GM21786 (cell line): ENCODE data around the gene DUS3L.

ENCODE experiments used
- ATAC-seq: cut with Tn5 transposase; IDR thresholded peaks from one replicate; pipeline ENCODE4 v1.9.1; 2021; ENCODE audit not compliant: unreplicated experiment

The DUS3L gene

DNA sequence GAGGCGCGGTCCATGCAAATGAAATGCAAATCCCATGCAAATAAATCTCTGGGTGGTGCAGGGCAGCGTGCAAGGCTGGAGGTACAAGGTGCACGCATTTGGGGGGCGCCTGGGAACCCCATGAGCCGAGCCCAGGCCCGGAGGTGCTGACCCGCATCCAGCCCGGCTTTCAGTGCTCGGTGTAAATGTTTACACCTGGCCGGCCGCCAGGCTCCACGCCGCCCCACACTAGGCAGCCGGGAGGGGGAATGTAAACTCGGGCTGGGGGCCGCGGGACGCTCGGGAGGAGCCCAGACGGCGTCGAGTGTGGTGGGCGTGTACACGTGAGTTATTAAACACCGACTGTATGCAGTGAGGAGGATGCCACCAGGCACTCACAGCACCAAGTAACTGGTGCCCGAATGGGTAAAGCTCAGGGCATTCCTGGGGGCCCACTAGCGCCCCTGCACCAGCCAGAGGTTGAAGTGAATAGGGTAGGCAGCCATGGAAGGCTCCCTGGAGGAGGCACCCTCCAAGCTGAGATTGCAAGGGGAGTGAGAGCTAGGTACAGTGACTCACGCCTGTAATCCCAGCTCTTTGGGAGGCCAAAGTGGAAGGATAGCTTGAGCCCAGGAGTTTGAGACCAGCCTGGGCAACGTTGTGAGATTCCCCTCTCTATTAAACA is 31.4 kb upstream of the DUS3L start:
- ATAC-seq = no peak

DNA sequence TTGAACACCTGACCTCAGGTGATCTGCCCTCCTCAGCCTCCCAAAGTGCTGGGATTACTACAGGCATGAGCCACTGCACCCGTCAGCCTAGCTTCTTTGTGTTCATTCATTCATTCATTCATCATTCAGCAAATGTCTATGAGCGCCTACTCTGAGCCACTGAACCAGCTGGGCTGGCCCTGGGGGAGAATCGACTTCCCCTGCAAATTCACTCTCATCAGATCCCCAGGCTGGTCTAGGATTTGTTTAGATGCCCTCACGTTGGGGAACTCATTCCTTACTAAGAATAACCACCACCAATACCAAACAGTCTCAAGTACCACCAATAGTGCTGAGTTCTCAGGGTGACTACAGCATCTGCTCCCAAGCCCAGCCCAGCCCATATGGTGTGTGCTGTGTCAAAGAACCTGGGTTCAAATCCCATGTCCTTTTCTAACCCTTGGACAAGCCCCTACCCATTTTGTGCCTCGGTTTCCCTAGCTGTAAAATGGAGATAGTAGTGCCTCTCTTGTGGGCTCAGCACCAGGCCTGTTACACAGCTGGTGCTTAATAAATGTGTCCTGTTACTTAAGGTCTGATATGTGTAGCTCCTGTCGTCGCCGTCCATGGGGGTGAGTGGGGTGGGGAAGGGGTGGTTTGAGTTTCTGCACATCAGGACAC is 30.7 kb upstream of the DUS3L start:
- ATAC-seq = no peak

DNA sequence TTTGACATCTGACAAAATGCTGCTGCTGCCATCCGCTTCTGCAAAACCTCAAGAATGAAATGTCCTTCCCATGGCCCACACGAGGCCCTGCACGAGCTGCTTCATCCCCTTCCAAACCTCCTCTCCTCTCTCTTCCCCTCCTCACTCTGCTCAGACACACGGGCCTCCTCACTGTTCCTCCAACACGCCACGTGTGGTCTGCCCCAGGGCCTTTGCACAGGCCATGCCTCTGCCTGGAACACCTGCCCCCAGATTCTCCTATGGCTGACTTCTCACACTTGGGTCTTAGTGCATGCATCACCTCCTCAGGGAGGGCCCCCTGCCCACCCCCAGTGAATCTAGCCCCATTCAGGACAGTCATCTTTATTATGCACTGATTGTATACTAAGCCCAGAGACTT is 29.8 kb upstream of the DUS3L start:
- no peak for ATAC-seq

DNA sequence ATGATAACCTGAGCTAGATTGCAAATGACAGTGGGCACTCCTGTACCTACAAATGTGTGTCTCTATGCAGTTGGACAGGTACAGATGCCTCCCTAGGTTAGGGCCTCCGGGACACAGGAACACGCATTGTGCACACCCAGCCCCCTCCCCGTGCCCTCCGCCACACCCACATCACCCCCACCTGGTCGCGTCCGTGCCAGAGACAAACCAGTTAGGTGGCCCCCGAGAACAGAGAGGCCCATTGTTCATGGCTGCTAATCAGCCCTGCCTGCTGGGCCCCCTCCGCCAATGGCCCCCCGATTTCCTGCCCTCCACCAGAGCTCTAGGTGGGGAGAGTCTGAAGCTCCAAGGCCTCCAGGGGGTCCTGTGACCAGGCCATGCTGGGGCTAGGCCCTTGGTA is 27.6 kb upstream of the DUS3L start:
- no peak for ATAC-seq

DNA sequence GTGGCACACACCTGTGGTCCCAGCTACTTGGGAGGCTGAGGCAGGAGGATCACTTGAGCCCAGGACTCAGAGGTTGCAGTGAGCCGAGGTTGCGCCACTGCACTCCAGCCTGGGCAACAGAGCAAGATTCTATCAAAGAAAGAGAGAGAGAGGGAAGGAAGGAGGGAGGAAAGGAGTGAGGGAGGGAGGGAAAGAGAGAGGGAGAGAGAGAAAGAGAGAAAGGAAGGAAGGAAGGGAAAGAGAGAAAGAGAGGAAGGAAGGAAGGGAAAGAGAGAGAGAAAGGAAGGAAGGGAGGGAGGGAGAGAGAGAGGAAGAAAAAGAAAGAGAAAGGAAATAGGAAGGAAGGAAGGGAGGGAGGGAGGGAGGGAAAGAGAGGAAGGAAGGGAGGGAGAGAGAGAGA is 26.3 kb upstream of the DUS3L start:
- no peak for ATAC-seq

DNA sequence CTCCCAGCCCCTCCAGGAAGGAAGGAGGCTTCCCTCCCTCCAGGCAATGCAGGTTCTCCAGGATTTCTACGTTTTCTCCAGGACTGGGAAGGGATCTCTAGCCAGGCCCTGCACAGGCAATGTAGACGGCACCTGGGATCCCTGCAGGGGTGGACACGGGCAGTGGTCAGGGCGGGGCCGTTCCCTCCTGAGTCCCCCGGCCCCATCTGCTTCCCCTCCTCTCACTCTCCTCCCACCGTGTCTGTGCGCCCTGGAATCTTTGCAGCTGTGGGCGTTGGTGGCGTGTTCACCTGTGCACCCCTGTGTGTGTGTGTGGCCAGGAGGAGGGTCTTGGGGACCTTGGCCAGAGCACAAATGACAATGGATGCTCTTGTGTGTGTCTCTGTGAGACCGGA is 23.9 kb upstream of the DUS3L start:
- no peak for ATAC-seq

DNA sequence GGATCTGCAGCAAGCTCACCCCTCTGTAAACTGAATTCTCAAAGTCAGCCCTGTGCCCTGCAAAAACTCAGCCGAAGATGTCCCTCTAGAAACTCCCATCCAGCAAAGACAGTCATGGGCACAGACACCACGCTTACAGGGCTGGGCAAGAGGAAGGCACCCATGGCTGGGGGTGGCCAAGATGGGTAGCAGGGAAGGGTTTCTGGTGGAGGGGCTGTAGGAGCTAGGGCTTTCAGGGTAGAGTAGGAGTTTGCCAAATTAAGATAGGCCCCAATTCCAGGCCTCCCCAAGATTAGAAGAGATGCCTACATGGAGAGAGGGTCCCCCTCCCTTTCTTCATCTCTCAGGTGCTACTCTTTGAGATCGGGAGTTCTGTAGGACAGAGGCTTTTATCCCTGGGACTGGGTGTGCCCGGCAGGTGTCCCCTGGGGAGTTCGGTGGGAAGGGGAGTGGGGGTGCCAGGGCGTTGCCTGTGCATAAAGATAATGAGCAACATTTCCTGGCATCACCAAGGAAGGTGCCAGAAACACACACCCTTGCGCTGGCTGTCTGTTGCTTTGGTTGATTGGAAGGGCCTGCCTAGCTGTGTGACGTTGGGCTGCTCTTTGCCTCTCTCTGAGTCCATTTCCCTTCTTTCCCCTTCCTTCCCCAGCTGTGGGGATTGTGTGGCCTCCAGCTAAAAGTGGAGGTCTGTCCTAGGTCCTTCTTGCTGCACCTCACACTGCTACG is 23.3 kb upstream of the DUS3L start:
- no peak for ATAC-seq

DNA sequence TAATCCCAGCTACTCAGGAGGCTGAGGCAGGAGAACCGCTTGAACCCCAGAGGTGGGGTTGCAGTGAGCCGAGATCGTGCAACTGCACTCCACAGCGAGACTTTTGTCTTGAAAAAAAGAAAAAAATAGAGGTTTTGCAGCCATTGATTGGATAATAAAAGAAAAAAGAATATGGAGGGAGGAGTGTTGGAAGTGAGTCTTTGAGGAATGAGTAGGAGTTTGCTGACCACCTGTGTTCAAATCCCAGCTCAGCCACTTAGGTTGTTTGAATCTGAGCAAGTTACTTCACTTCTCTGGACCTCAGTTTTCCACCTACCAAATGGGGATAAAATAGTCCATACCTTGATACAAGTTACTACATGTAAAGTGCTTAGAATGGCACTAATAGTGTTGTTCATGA is 20.2 kb upstream of the DUS3L start:
- ATAC-seq = no peak

DNA sequence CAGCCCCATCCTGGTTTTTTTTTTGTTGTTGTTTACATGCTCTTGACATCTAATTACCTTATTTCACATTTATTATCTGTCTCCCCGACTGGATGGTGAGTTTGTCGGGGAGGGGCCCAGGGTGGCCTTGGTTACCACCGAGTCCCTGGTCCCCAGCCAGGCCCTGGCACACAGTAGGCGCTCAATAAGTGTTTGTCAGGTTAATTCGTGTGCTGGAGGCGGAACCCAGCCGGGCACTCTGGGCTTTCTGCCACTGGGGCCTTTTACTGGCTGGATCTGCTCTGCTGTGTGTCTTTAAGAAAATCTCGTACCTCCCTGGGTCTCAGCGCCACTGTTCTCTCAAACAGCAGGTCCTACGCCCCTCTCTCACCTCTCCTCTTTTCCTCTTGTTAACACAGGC is 18.5 kb upstream of the DUS3L start:
- ATAC-seq = no peak

DNA sequence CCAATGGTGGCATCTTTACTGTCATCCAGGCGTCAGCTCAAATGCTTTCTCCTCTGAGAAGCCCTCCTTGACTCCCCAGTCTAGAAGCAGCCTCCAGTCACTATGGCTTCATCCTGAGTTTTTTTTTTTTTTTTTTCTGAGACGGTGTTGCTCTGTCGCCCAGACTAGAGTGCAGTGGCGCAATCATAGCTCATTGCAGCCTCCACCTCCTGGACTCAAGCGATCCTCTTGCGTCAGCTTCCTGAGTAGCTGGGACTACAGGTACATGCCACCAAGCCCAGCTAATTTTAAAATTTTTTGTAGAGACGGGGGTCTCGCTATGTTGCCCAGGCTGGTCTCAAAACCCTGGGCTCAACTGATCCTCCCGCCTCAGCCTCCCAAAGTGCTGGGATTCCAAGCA is 18.1 kb upstream of the DUS3L start:
- ATAC-seq = no peak

DNA sequence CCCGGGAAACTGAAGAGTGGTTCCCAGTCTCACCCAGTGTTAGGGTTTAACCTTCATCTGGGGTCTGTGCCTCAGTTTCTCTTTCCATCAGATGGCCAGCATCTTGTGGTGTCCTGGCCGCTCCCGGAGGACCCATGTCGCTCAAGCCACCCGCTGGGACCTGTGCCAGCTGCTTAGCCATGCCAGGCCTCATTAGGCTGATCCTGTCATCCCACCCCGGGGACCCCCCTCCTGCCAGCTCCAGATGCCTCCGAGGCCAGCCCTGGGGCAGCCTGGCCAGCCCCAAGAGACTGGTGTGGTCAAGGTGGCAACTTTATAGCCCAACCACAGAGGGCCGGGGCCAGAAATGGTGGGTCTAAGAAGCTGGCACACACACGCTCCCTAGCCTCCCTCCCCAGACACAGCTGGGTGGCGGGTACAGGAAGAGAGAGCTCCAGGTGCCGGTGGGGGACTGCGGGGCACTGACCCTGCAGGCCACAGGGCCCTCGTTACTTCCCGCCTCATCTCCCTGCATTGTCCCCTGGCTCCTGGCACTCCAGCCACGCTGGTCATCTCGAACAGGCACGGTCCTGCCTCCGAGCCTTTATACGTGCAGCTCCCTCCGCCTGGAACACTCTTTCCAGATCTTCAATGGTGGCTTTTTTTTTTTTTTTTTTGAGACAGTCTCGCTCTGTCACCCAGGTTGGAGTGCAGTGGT is 17.3 kb upstream of the DUS3L start:
- ATAC-seq = no peak

DNA sequence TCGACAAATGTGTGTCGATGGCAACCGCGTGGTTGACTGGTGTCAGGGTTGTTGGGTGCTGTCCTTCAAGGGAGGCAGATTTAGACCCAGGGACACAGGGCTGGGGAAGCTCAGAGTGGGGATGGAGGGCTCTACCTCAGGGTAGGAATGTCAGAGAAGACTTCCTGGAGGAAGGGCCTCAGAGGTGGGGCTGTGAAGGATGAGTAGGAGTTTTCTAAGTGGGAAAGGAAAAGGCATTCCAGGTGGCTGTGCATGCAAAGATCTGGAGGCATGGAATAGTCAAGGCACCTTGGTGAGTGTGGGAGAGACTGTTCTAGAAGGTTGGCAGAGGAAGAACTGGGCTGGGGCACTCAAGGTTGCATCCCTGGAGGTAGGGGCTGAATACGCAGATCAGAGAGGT is 15.9 kb upstream of the DUS3L start:
- ATAC-seq = no peak

DNA sequence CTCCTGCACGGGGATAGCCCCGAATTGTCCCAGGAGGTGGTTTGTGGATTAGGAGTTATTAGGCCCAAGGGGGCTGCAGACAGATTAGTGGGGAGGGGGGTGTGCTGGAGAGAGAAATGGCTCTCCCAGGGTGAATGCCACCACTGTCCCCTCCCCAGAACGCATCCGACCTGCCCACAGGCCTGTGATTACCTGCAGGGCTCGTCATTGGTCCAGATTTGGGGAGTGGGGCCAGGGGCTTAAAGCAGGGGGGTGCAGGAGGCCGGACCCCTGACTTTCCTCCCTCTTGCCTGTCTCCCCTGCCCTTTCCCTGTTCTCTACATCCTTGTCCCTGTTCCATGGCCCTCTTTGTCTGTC is 15.1 kb upstream of the DUS3L start:
- no peak for ATAC-seq

DNA sequence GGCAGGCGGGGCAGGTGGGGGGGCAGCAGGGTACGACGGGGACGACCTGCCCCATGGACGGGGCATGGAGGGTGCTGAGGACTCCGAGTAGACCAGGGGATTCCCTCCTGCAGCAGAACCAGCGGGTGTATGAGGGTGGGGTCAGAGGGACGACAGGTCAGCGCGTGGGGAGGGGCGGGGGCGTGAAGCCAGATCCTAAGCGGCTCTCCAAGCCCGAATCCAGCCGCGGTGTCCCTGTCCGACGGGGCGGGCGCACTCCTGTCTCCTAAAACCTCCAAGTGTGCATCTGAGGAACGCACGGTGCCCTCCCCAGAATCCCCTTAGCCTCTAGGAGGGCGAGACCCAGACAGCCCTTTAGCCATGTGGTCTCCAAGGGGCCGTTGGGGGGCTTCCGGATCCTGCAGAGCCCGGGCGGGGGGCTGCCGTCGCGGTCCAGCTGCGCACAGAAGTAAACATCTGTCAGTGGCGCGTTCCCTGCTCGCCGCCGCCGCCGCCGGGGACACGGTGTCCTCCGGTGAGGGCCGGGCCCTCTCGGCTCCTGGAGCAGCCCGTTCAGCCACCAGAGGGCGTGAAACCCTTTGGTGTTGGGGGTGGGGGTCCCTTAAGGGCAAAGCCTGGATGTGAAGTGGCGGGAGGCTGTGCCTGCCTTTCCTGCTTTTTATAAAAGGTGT is 14.6 kb upstream of the DUS3L start:
- ATAC-seq = no peak

DNA sequence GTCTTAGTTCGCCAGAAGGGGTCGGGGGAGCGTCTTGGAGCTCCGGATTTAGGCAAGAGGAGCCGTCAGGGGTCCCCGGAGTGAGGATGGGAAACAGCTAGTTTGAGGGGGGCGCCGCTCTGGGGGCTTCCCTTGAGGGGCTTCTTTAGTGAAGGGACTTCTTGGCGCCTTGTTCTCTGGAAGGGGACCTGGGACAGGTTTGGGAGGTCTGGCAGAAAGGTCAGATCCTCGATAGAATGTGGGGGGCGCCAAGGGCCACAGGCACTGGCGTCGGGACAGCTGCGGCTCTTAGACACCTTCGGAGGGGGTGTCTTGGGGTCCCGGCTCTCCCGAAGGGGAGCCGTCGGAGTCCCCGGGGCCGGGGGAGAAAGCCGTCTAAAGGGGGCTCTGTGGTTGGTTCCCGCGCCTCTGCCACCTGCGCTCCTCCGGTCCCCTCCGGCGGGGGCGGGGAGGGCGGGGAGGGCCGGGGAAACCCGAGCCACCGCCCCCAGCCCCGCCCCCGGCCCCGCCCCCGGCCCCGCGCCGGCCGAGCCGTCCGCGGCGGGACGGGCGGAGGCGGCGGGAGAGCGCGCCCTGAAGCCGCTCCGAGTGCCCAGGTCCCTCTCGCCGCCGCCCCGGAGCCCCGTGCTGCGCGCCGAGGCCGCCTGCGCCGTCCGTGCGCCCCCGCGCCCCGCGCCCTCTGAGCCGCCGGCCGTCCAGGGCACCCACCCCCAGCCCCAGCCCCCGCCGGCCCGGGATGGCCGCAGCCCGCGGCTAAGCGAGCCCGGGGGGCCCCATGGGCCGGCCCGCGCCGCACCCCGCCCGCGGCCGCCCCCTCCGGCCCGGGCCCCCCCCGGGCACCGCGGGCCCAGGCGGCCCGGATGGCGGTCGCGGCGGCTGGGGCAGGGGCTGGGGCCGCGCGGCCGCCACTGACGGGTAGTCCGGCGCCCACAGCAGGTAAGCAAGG is 13.8 kb upstream of the DUS3L start, which contains the start of gene NRTN:
TSS of gene NRTN (plus strand) at position 552 of the 946 bp plus-strand sequence. CDS start 19,099 bp downstream, outside the sequence.
- no peak for ATAC-seq

DNA sequence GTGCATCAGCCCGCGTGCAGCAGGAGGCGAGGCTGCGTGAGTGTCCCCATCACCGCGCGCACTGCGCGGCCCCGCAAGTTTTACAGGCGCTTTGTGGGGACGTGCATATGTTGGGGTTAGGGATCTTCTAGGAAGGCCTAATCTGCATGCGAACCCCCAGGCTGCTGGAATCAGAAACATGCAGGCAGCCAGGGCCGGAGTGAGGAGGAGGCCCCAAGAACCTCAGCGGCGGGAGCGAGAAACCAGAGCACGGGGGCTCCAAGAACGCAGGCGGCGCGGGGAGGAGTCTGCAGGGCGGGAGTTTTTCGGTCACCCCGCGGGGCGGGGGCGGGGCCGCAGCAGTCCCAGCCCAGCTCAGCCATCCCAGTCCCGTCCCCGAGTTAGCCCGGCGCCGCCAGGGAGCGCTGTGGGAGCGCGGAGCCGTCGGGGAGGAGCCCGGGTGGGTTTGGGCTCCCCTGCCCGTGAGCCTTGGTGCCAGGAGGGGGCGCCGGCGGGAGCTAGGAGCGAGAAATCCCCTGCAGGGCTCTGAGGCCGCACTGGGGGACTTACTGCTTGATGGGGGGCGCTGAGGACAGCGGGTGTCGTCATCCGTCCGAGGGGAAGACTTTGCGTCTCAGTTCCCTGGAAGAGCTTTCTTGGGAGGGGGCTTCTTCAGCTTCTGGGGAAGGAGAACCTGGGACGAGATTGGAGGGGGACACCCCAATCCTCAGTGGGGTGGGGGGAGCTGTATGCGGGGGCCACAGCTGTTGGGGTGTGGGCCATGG is 13.0 kb upstream of the DUS3L start:
- peak; percentile 63 for ATAC-seq

DNA sequence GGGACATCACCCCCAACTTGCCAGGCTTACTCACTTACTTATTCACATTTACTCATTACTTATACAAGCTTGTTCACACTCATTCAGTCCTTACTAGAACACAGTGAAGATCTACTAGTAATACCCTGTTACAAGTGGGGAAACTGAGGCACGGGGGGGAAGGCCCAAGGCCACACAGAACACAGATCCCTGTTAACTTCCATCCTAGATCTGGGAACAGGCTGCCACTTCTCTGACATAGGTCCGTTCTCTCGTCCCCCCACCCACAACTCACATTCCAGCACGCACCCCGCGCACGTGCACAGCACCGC is 12.4 kb upstream of the DUS3L start:
- no peak for ATAC-seq

DNA sequence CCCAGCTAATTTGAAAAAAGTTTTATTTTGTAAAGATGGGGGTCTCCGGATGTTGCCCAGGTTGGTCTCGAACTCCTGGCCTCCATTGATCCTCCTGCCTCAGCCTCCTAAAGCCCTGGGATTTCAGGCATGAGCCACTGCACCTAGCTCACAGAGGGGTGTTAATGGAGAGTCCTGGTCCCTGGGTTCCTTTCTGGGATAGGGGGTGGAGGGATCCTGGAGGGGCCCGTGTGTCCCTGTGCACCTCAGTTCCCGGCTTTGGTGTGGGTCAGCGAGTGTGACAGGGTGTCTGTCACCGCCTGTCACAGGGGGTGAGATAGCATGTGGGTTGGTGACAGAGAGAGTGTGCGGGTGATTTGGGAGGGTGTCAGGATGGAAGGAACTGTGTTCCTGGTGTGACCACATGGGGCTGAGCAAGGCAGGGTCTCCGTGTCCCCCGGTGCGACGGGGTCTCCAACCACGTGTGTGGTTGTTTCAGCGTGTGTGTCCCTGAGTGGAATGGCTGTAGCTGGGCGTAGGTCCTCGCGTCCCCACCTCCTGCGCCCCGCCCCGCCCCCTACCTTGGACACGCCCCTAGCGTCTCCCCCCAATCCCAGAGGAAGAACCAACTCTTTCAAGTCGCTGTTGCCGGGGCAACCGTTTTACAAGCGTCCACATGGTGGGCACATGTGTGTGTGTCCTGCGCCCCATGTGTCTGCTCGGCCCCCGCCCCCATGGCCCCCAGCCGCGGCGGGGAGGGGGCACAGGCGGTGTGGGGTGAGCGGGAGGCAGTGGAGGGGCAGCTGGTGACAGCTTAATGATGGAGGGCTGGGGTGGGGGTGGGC is 11.0 kb upstream of the DUS3L start:
- no peak for ATAC-seq
